Parathyroid adenoma (tissue), 2 donors: ENCODE results near the gene PPIB.

Experiments
- H2AFZ ChIP-seq: fragments of 300-600 bp; sonication (generic); one replicate; pipeline ENCODE4 v1.7.0; 2017; ENCODE audit warnings: antibody characterized with exemption, mild to moderate bottlenecking
- H3K27ac ChIP-seq: fragments of 300-600 bp; sonication (generic); one replicate; pipeline ENCODE4 v1.7.0; 2017
- H3K27me3 ChIP-seq: fragments of 300-600 bp; sonication (generic); one replicate; pipeline ENCODE4 v1.7.0; 2017; ENCODE audit warnings: low read length; ENCODE audit not compliant: control insufficient read depth, insufficient read depth
- H3K36me3 ChIP-seq: fragments of 300-600 bp; sonication (generic); one replicate; pipeline ENCODE4 v1.7.0; 2017; ENCODE audit warnings: low read length; ENCODE audit not compliant: control insufficient read depth, insufficient read depth
- H3K4me1 ChIP-seq: fragments of 300-600 bp; sonication (generic); one replicate; pipeline ENCODE4 v1.7.0; 2017; ENCODE audit warnings: control low read depth
- H3K4me2 ChIP-seq: fragments of 300-600 bp; sonication (generic); one replicate; pipeline ENCODE4 v1.7.0; 2017; ENCODE audit warnings: low read length
- H3K4me3 ChIP-seq: fragments of 300-600 bp; sonication (generic); one replicate; pipeline ENCODE4 v1.7.0; 2017; ENCODE audit warnings: low read depth, low read length
- H3K79me2 ChIP-seq: fragments of 300-600 bp; sonication (generic); one replicate; pipeline ENCODE4 v1.7.0; 2017; ENCODE audit warnings: control low read depth
- H3K9ac ChIP-seq: fragments of 300-600 bp; sonication (generic); one replicate; pipeline ENCODE4 v1.7.0; 2017; ENCODE audit warnings: mild to moderate bottlenecking
- H3K9me3 ChIP-seq: fragments of 300-600 bp; sonication (generic); one replicate; pipeline ENCODE4 v1.7.0; 2017; ENCODE audit warnings: low read length; ENCODE audit not compliant: control insufficient read depth
- TF ChIP-seq, protein P1 (sequence below): fragments of 300-600 bp; sonication (generic); IDR thresholded peaks from one replicate; pipeline ENCODE4 v1.7.0; 2017; ENCODE audit warnings: antibody characterized with exemption, mild to moderate bottlenecking
- donor health status: primary hyperparathyroidism.

PPIB gene

DNA sequence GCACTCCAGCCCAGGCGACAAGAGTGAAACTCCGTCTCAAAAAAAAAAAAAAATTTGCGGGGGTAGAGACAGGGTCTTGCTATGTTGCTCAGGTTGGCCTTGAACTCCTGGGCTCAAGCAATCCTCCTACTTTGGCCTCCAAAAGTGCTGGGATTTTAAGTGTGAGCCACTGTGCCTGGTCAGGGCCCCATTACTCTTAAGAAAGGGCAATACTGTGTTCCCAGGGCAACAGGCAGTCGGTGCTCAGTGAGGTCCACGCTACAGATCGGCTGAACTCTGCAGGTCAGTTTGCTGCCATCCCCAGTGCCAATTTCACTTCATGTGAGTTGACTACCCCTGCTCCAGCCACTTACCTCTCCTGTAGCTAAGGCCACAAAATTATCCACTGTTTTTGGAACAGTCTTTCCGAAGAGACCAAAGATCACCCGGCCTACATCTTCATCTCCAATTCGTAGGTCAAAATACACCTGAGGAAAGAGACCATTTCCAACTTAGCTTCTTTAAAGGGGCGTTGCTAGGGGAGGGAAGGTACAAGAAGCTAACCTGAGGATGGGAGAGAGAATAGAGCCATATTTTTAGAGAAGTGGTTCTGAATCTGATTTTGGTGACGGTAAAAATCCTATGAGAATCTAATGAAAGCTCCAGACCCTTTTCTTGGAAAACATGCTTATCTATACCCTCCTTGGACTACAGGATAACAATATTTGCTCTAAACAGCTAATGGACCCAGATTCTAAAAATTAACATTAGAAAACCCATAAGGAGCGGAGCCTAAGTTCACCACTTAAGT is 939 bp downstream of the PPIB start:
- H3K27ac ChIP-seq, result peak overlapping the region; percentile 77
- H3K36me3 ChIP-seq, result no peaks in the 10 kb centered on the region
- TF ChIP-seq, protein P1, sequence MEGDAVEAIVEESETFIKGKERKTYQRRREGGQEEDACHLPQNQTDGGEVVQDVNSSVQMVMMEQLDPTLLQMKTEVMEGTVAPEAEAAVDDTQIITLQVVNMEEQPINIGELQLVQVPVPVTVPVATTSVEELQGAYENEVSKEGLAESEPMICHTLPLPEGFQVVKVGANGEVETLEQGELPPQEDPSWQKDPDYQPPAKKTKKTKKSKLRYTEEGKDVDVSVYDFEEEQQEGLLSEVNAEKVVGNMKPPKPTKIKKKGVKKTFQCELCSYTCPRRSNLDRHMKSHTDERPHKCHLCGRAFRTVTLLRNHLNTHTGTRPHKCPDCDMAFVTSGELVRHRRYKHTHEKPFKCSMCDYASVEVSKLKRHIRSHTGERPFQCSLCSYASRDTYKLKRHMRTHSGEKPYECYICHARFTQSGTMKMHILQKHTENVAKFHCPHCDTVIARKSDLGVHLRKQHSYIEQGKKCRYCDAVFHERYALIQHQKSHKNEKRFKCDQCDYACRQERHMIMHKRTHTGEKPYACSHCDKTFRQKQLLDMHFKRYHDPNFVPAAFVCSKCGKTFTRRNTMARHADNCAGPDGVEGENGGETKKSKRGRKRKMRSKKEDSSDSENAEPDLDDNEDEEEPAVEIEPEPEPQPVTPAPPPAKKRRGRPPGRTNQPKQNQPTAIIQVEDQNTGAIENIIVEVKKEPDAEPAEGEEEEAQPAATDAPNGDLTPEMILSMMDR, result no peak
- H3K4me2 ChIP-seq, result peak overlapping the region; percentile 86
- H3K4me3 ChIP-seq, result peak overlapping the region; percentile 95
- no peaks in the 10 kb centered on the region for H3K4me1 ChIP-seq
- H3K27me3 ChIP-seq, result no peaks in the 10 kb centered on the region
- no peaks in the 10 kb centered on the region for H3K9me3 ChIP-seq
- no peak overlapping the region for H3K9ac ChIP-seq
- H2AFZ ChIP-seq, result no peak overlapping the region
- H3K79me2 ChIP-seq, result no peaks in the 10 kb centered on the region

DNA sequence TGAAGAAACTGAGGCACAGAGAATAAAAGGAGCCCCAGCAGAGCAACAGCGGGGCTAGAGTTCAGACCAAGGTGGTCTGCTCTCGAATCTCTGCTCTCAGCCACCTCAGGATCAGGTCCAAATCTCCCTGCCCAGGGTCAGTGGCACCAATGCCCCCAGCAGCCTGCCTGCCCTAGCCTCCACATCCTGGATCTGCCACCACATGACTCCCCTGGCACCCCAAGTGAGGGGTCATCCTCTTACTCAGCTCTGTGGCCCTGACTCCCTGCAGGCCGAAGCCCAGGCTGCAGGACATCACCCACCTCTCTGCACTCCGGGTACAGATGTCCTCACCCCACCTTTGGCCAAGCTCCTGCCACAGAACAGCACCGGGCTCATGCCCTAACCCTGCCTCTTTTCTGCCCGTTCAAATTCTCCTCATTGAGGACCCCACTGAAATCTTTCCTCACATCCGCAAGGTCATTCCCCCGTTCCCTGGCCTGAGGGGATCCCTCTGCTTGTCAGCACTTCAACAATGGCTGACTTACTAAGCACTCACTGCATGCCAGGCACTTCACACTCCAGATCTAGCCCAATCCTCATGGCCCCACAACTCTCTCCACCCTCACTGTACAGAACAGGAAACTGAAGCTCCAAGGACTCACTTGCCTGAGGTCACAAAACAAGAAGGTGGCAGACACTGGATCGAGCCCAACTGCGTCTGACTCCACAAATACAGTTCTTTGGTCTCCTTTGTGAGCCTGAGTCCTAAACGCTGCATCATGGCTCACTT is 4.3 kb downstream of the PPIB start:
- TF ChIP-seq, protein P1, result no peak
- Histone ChIP-seq H3K79me2 (no peaks in the 10 kb centered on the region), H3K27me3 (no peaks in the 10 kb centered on the region), H3K4me3 (no peak overlapping the region), H2AFZ (no peak overlapping the region), H3K9ac (no peak overlapping the region), H3K4me1 (no peaks in the 10 kb centered on the region), H3K36me3 (no peaks in the 10 kb centered on the region), H3K9me3 (no peaks in the 10 kb centered on the region), H3K27ac (no peak overlapping the region), H3K4me2 (no peak overlapping the region)

DNA sequence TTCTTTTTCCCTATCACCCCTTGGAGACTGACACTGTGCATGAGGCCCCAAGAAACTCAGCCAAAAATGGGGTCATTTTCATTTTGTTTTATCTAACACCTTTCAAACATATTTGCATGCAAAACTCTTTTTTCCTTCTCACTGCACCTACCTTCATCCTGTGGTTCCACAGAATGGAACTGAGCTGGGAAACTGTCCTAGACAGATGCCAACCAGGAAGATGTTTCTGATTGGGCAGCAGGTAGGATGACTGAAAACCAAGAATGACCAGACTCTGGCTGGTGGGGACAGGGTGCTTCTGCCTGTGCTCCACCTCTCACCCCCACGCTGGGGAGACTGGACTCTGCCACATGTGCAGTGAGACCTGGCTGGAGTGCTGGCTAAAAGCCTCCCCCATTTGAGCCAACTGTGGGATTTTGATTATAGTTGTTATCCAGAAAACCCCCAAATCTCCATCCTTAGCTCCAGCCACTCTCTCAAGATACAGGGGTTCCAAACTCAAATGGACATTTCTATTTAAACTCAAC is 5.2 kb downstream of the PPIB start:
- no peak overlapping the region for H3K27ac ChIP-seq
- no peak overlapping the region for H3K9ac ChIP-seq
- no peaks in the 10 kb centered on the region for H3K27me3 ChIP-seq
- H3K9me3 ChIP-seq, result no peaks in the 10 kb centered on the region
- no peak overlapping the region for H3K4me2 ChIP-seq
- H3K4me3 ChIP-seq, result no peak overlapping the region
- H3K79me2 ChIP-seq, result no peaks in the 10 kb centered on the region
- H2AFZ ChIP-seq, result no peak overlapping the region
- TF ChIP-seq, protein P1, result no peak
- H3K36me3 ChIP-seq, result no peaks in the 10 kb centered on the region
- H3K4me1 ChIP-seq, result no peaks in the 10 kb centered on the region

DNA sequence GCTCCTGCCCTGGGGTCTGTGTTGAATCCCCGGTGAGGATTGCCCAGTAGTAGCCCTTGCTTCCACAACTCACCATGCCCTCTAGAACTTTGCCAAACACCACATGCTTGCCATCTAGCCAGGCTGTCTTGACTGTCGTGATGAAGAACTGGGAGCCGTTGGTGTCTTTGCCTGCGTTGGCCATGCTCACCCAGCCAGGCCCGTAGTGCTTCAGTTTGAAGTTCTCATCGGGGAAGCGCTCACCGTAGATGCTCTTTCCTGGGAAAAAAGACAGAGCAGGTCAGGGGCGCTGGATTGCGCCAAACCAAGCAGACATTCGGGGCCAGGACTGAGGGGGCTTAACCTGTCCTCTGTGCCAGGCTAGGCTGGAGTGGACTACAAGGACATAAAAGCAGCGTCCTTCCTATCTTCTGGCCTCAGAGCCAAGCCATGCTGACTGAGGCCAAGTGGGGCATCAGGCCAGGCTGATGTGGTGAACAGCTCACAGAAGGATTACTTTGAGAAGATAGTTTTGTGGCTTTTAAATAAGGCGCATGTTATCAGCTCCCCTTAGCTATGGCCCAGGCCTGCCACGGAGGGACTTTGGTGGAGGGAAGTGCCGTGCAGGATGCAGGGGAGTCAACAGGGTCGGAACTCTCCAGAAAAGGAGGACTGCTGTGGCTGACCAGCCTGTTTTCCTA is 6.0 kb downstream of the PPIB start:
- no peaks in the 10 kb centered on the region for H3K79me2 ChIP-seq
- H3K4me2 ChIP-seq, result no peak overlapping the region
- TF ChIP-seq, protein P1, result no peak
- H3K4me1 ChIP-seq, result no peaks in the 10 kb centered on the region
- peaks cover 3% of the 10 kb centered on the region for H3K27me3 ChIP-seq
- H3K9ac ChIP-seq, result no peak overlapping the region
- H2AFZ ChIP-seq, result no peak overlapping the region
- H3K9me3 ChIP-seq, result no peaks in the 10 kb centered on the region
- H3K27ac ChIP-seq, result no peak overlapping the region
- H3K4me3 ChIP-seq, result no peak overlapping the region
- H3K36me3 ChIP-seq, result no peaks in the 10 kb centered on the region
